GM13976 (cell line): ENCODE data around the gene PWWP2B.

Source experiments
- DNase-seq: peaks from one replicate; pipeline ENCODE4 v3.0.0; 2012; ENCODE audit warnings: low spot score
- in situ Hi-C: fragments of 300-500 bp; cut with MboI; formaldehyde crosslinking; loops from one replicate; pipeline ENCODE4 v1.12.0; 2022; ENCODE audit warnings: low sequenced_read_pairs, mixed read lengths, inconsistent platforms; ENCODE audit not compliant: unreplicated experiment
- TF ChIP-seq, protein P1 (sequence below): IDR thresholded peaks from 2 replicates; pipeline ENCODE4 v1.5.1; 2012; ENCODE audit warnings: borderline replicate concordance, mild to moderate bottlenecking; ENCODE audit not compliant: insufficient read depth; ENCODE audit errors: extremely low read depth, missing control alignments, control extremely low read depth

PWWP2B gene

DNA sequence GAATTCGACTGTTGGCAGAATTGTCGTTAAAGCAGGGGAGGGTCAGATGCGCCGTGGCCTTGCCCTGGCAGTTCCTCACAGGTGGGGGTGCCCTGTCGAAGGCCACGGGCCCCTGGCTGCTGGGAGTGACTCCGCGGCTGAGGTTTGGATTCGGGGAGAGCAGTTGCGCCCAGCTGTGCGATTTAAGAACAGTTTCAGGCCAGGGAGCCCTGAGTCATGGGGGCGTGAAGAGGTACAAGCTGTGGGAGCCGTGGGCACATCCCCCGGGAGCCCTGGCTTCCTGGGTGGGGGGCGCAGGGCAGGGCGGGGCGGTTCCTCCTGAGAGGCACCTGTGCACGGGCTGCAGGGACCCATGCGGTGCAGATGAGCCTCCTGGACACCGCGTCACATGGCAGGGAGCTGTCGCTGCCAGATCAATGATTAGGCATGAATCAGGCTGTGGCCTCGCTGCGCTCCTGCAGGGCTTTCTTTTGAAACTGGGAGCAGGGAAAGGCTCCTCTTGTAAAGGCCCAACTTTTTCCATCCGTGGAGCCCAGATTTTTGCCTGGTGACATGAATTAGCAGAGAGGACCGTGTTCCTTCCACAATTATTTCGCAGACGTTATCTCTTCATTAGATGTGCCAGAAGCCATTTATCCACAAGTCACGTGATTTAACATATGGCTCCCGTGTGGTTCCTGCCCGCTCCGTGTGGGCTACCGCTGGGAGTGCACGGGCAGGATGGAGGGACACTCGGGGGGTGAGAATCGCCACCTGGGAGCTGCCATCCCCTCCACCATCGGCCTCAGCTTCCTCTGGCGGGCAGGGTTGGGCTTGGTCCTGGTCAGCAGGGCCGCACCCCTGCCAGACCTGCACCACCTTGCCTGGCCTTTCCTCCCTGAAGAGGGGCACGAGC is 918 bp downstream of the PWWP2B start:
- TF ChIP-seq, protein P1, sequence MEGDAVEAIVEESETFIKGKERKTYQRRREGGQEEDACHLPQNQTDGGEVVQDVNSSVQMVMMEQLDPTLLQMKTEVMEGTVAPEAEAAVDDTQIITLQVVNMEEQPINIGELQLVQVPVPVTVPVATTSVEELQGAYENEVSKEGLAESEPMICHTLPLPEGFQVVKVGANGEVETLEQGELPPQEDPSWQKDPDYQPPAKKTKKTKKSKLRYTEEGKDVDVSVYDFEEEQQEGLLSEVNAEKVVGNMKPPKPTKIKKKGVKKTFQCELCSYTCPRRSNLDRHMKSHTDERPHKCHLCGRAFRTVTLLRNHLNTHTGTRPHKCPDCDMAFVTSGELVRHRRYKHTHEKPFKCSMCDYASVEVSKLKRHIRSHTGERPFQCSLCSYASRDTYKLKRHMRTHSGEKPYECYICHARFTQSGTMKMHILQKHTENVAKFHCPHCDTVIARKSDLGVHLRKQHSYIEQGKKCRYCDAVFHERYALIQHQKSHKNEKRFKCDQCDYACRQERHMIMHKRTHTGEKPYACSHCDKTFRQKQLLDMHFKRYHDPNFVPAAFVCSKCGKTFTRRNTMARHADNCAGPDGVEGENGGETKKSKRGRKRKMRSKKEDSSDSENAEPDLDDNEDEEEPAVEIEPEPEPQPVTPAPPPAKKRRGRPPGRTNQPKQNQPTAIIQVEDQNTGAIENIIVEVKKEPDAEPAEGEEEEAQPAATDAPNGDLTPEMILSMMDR: no peak
- in situ Hi-C loops: no loop called here
- DNase-seq: no peak

DNA sequence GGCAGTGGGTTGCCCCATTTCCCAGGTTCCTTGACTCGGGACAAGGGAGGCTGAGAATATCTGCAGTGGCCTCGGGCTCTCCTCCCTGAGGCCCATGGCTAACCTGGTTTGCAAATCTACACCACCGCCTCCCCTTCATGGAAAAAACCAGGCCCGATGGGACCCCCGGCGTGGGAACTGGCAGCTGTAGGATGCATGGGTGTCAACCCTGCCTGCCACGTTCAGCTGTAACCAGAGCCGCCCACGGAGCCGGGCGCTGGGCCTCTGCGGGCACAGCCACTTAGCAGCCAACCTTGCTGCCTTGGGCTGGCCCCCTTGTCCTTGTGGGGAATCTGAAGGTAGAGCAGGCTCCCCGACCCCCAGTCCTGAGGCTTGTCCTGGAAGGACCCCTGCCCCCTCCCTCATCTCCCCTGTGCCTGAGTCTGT is 1.6 kb downstream of the PWWP2B start:
- in situ Hi-C loops: no loop called here
- no peak for DNase-seq
- TF ChIP-seq, protein P1: no peak

DNA sequence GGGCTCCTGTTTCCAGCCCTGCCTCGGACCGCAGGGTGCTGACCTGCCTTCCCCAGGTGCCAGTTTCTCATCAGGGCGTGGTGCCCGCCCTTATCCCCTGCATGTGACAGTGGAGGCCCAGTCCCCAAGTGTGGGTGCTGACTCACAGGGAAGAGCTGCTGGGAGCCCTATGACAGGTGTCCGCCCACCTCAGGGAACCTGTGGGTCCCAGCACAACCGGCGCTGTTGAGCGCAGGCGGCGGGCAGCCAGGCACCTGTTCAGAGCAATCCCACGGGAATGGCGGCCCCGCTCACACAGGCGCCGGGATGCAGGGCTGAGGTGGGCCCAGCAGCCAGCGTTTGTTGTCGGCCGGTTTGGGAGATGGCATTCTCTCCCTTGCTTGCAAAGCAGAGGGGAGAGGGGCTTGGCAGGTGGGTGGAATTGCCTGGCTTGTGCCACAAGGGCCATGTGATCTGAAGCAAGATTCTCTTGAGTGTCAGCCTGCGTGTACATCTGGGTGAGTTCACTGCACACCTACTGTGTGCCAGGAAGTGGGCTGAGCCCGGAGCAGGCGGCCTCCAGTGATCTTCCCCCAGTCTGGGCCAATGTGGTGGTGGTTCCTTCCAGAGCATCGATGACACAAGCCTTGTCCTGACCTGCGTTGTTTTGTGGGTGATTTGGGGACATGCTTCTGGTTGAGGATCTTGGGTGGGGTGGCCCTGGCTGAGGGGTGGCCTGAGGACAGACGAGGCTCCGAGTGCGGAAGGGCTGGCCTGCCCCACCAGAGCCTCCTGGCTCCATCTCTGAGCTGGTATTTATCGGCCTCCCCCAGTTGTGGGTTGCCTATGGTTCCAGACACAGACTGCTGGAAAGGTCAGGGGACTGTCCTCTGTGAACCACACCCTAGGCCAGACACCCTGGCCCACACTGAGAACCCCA is 2.4 kb downstream of the PWWP2B start:
- in situ Hi-C loops: no loop called here
- TF ChIP-seq, protein P1: no peak
- DNase-seq: no peak

DNA sequence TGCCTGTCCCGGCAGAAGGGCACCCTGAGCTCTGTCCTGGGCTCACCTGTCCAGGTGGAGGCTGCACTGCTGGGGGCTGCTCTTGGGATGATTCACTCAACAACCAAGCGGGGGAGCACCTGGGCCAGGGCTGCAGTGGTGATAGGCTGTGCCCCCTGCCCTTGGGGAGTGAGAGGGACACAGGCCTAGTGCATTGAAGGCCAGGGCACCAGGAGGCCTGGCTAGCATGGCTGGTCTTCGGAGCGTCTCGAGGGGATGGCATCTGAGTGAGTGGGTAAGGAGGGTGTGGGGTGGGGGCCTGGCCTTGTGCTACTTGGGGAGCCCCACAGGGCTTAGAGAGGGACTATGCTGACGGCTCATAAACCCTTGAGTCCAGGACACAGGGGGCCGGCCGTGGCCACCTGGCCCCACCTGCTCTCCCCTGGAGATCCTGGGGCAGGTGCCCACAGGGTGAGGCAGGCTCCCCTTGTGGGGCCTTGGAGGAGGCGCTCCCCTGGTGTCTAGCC is 3.1 kb downstream of the PWWP2B start:
- DNase-seq: no peak
- TF ChIP-seq, protein P1: no peak
- in situ Hi-C loops: no loop called here

DNA sequence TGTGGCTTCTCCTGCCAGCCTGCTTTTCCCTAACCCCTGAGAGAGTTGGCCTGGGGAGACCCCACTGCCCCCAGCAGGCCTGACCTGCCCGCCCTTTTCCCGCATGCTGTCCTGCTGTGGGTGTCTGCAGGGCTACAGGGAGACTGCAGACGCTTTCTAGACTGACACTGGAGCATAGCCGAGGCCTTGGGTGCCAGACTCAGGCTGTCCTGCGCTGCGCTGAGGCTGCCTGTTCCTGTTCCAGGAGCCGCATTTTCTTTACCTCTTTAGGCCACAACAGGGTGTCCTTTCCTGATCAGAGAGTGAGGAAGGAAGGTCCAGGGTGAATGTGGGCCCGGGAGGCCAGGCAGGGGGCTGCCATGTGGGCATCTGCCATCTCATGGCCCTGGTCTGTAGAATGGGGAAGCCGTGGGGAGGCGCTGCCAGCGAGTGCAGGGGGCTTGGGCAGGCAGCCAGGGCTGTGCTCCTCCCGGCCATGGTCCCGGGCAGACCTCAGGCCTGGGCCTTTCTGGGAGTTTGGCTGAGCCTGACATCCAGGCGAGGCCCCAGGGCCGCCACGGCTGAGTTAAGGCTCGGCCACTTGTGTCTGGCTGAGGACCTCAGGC is 3.6 kb downstream of the PWWP2B start:
- TF ChIP-seq, protein P1: no peak
- DNase-seq: no peak
- in situ Hi-C loops: no loop called here
